Measurements from ENCODE around the gene HAGH.
A peak's percentile ranks its signal among the peaks of the same experiment; 100 is the strongest.

The HAGH gene

DNA sequence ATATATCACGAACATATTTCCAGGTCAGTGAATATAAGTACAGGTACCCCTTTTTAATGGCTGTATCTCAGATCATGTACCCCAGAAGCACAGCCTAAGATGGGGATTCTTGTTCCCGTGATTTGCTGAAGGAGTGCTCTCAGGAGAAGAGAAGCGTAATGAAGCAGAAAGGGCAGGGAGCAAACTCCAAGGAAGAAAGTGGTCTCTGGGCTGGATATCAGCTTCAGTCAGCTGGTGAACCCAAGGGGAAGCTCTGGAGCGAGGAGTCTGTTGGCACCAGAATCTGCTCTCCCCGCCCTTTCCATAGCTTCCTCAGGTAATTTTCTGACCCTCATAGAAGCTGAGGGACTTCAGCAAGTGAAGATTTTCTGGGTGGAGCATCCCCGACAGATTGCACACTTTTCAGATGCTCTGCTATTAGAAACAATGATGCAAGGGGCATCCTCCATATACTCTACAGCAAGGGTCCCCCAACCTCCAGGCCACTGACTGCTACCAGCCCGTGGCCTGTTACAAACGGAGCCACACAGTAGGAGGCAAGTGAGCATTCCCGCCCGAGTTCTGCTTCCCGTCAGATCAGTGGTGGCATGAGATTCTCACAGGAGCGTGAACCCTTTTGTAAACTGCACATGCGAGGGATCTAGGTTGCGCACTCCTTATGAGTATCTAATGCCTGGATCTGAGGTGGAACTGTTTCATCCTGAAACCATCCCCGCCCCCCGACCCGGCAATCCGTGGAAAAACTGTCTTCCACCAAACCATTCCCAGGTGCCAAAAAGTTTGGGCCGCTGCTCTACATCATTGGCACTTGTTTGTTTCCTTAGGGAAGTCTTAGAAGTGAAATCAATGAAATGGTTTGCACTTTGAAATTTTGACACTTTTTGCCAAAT lies 4.8 kb upstream of the HAGH start:
- no peak for DNase-seq

DNA sequence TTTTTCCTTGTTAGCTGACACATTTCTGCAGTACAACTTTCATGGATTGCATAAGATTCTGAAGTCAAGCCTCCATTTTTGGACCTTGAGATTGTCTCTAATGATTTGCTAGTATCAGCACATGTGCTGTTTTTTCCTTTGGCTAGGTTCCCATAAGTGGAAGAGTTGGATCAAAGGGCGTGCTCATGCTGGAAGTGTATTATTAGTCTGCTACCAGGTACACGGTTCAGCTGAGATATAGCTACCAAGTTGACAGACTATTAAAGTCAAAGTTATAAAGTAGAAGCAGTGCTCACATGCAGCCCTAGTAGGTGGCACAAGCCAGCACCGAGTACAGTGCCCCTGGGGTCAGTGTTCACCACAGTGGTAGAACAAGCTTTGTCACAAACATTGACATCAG lies 3.6 kb upstream of the HAGH start:
- no peak for DNase-seq

DNA sequence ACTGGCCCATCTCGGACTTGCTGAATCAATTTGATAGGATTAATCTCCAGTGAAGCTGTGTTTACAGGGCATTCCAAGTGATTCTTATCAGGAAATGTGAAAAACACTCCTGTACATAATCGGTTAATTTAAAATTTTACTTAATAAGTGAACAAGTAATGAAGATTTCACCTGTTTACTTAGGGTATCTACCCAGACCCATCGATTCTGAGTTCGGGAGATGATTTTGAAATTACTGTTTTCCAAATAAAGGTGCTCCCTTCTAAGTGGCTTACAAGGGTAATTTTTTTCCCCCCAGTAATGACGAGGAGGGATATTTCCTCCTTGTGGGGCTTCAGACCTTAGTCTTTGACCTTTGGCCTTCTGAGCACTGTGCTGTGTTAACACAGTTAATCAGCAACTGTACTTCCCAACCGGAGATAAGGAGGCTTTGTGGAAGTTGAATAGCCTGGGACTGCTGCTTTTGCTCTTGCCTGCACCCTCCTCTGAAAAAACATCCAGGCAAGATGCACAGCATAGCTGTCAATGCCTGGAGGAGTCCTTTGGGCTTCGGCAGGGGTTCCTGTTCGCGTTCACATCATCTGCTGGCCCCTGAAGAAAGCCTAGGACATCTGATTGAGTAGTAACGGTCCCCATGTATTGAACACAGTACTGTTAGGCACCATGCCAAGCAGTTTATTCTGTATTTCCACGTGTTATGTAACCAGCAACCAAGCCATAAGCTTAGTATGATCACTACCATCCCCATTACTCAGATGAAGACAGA lies 2.2 kb upstream of the HAGH start:
- no peak for DNase-seq

DNA sequence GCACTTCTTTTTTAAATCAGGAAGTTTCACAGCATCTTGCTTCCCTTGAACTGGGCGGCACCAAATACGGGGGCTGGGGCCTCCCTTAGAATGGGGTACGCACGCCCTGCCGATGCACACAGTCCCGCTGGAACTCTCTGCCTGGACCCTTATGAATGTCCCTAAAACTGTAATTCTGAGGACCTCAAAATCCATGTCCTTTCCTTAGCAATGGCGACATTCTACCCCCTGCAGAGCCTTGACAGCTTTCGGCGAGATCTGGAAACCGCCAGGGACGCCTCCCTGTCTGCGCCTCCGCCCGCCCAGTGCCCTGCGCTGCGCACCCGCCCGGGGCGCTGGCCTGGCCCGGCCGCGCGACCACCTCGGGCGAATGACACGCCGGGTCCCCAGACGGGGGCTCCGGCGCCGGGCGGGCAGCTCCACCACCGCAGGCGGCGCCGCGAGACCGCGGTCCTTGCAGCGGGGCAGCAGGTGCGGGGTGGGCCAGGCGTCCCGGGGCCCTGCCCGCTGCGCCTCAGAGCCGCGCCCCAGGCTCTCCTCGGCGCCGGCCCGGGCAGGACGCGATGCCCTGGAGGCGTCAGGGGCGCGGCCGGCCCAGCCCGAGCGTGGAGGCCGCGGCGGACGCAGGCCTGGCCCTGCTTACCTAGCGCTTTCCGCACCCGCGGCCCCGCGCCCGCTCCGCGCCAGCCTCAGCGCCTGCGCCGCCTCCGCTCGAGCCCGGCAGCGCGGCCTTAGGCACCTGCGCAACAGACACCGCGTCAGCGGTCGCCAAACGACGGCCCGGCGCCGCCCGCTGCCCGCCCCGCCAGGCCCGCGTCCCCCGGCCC lies 548 bp downstream of the HAGH start:
- DNase-seq: peak; percentile 35

DNA sequence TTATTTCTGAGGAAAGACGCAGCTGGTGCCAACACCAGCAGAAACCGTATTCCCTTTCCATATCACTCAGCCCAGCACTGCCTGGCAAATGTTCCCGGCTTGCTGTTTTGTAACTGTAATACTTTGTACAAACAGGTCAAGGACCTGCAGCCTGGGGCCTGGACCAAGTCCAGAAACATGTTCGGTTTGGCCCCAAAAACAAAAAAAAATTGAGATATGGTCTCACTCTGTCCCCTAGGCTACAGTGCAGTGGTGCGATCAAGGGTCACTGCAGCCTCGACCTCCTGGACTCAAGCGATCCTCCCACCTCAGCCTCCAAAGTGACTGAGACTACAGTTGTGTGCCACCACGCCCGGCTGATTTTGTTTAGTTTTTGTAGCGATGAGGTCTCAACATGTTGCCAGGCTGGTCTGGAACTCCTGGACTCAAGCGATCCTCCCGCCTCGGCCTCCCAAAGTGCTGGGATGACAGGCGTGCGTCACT lies 1.2 kb downstream of the HAGH start:
- DNase-seq: no peak

DNA sequence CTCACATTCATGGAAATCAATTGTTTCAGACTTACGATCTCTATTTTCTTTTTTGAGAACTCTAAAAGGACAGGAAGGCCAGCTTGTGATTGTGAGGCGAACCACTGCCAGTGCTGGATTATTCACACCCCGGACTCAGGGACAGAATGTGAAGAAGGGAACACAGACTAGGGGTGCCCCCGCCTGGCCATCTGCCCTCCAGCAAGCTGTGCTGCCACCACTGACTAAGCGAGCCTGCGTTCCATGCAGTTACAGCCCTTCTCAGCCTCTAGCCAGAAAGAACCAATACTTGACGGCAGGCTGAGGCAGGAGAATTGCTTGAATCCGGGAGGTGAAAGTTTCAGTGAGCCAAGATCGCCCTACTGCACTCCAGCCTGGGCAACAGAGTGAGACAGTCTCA lies 2.8 kb downstream of the HAGH start:
- peak; percentile 2 for DNase-seq

DNA sequence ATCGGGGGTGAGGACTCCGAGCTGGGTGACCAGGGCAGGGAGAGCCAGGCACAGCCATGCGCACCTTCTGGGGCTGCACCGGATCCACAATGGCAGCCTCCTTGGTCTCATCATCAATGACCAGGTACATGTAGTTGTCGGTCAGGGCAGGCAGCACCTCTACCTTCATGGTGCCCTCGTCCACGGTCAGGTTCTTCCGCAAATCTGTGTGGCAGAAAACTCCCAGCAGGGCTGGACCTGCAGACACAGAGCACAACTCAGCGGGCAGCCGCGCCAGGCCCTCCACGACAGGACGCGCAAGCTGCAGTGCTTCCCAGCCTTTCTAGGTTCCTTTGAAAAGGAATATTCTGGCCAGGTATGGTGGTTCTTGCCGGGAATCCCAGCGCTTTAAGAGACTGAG lies 3.8 kb downstream of the HAGH start:
- no peak for DNase-seq

DNA sequence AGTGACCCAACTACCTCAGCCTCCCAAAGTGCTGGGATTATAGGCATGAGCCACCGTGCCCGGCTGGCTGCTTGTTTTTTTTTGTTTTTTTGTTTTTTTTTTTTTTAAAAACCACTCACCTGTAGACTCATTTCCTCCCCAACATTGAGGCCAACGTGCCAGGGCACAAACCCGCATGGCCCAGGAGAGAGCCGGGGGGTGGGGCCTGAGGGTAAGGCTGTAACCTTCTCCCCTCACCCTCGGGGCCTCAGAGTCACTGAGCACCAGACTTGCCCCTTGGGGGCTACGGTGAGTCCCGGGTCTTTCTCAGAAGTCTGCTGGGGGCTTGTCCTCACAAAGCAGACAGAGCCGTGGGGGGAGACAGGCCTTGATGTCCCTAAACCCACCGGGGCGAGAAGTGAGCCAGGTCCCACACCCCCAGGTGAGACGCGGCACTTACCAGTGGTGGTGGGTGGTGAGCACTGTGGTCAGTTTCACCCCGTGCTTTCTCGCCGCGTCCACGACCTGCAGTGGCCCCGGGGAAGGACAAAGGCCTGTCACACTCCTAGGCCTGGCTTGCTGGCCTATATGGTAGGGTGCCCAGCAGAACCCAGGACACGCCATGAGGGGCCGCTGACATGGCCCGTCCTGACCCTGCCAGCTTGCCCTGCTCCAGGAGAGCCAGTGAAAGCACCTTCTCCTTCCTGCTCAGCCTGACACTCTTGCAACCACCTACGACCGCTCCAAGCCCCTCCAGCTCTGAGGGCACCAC lies 4.6 kb downstream of the HAGH start:
- no peak for DNase-seq

DNA sequence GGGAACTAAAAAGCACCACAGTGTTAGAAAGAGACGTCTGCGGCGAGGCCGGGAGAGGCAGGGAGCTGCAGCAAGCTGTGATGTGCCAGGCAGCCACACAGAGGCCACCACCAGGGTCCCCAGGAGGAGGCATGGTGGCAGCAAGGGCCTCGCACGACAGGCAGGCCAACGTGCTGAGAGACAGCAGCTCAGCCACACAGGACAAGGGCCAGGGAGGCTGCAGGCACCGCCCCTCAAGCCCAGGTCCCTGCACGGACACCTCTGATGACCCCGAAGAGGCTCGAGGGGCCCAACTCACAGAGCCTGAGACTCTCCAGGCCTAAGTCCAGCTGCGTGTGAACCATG lies 5.7 kb downstream of the HAGH start:
- DNase-seq: no peak

DNA sequence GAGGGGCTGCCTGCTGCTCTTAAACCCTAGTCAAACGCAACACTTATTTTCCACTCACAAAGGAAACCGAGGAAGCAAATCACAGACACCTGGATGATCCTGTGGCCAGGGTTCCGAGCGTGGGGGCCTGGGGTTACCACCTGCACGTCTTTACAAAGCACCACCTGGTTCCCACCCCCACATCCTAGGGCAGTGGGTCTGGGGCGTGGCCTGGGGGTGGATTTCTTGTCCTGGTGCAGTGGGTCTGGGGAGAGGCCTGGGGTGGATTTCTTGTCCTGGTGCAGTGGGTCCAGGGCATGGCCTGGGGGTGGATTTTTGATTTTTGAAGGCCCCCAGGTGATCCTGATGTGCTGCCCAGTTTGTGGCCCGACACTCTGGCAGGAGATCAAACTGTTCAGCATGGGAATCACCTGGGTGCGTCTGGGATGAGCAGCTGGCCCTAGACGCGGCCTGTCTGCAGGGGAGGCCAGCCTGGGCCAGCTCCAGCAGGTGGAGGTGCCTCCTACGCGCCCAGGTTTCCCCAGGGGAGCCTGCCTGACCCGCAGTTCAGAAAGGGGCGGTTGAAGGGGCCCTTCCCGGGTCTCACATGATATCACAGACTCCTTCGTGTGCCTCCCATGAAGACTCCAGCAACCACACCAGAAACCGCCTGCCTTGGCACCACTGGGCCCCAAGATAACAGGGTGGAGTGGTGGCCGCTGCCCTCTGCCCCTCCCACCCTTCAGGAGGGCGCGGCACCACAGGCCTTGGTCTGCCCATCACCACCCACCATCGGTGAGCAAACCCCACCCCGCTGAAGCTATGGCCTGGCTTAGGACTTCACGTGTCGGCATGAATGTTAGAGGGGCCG lies 6.3 kb downstream of the HAGH start:
- DNase-seq: no peak

DNA sequence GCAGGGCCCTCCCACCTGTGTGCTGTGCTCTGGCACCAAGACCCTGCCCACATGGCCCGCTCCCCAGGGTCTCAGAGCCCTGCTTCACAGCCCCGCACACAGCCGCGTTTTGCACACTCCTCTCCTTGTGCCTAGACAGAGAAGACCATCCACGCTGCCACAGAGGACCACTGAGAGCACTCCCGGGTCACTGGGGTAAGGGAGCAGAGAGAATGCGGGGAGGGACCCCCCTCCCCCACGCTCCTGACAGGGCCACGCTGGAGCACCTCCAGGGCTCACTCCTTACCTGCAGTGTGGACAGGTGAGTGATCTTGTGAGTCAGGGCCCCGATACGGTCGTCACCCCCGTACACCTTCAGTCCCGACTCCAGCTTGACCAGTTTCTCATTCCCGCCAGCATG lies 7.0 kb downstream of the HAGH start:
- no peak for DNase-seq

DNA sequence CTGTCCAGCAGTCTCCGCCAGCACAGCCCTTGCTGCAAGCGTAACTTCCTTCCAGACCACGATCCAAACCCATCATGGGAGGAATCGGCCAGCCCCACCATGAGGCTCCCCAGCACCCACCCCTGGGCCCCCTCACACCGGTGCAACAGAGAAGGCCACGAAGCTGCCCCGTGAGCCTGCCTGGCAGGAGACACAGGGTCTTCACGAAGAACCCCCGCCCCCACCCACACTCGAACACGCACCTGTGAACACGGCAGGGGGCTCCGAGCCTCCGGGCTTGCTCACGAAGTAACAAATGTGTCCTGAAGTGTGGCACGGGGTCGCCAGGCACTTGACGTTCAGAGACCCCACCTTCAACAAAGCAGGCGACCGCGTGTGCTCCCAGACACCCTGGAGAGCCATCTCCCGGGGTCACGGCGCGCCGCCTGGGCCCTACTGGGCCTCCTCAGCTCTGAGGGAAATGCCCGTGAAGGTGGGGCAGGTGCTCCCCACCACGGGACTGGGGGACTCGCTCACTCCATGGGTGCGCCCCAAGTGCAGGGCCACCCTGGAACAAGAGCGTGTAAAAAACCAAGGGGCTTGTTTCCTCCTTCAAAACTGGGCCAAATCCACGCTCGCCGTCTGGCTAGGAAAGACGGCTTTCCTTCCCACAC lies 7.6 kb downstream of the HAGH start:
- no peak for DNase-seq

DNA sequence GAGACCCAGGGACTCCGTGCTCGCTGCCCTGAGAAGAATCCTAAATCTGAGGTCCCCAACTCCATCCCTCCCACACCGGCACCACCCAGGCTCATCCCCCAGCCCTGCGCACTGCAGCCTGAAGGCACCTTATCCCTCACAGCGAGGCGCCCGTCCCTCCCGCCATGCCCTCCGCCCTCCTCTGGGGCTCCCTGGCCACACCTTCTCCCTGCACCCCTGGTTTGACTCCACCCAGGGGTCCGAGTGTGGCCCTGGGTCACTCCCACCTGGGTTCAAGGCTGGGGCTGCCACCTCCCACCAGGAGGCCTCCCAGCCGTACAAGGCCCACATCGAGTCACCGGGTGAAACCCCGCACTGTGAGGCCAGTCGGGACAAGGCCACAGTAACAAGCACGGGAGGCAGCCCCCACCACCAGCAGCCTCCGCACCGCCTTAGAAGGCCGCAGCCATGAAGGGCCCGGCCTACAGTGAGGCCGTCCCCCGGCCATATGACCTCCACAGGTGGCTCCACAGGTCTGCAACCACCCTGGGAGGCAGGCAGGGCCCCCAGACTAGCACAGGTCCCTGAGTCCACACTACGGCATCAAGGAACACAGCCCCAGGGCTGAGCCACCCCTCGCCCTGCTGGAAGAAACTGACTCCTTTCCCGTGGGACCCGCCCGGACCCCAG lies 8.3 kb downstream of the HAGH start:
- DNase-seq: no peak

DNA sequence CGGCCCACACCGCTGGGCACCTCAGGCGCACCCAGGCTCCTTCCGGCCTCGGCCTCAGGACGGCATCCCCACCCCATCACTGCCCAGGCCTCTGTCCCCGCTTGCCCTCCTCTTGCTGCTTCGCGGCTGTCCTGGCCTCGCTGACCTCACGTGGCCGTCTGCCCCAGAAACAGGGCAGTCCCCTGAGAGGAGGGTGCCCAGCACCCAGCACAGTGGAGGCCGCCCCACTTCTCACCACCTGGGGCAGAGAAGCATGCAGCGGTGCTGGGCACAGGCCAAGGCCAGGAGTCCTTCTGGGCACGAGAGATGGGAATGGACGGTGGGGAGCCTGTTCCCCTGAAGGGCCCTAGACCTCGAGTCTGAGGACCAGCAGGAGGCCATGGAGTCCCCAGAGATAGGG lies 8.9 kb downstream of the HAGH start:
- no peak for DNase-seq

DNA sequence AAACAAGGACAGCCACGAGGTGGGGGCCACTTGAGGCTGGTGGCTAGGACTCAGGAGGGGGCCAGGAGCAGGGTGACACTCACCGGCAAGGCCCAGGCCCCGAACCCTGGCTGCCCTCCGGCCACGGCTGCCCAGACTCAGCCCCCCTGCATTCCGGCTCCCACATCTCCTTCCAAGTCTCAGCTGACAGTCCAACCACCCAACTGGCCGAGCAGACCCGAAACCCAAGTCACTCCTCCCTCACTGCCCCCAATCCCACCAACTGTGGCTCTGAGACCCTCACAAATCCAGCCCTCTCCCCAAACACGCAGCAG lies 9.4 kb downstream of the HAGH start:
- no peak for DNase-seq

DNA sequence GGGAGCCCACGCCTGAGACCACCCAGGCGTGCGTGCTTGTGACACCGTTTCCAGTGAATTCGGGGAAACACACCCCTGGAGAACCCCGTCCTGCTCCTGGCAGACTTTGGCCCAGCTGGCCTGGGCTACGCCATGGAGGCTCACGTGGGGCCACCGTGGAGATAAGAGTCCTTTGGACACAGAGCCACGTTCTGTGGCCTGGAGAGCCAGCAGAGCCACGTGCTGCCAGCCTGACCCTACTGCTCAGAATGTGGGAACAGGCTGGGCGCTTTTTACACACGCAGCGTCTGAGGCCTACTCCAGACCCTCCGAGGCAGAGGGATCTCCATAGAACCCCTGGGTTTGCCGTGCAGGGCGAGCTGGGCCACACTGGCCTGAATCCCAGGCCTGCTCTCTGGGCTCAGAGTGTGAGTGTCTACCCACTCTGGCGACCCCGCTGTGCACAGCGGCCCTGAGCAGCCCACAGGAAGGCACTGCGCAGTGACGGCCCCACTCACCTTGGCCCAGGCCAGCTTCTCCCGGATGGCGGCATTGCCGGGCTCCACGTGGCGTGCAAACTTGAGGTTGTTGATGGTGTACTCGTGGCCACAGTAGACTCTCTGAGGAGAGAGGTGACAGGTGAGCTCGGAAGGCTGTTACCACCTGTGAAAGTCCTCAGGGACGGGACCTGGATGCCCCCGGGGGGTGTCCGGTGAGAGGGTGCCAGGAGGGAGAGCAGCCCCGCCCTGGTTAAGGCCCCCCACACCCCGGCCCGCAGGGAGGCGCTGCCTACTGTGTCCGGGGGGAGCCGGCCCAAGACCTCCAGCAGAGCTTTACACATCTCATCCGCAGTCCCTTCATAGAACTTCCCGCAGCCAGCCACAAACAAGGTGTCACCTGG lies 10.0 kb downstream of the HAGH start:
- no peak for DNase-seq

DNA sequence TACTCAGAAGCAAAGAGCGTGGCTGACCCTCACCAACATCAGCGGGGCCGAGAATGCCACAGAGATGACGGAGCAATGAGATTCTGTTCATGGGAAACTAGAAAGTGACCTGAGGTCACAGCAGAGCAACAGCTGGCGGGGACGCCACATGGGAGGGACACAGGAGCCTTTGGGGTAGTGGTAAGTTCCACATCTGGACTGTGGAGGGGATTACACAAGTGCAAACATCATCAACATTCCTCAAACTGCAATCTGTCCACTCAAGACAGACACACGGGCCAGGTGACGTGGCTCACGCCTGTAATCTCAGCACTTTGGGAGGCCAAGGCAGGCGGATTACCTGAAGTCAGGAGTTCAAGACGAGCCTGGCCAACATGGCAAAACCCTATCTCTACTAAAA lies 11.2 kb downstream of the HAGH start:
- DNase-seq: no peak

DNA sequence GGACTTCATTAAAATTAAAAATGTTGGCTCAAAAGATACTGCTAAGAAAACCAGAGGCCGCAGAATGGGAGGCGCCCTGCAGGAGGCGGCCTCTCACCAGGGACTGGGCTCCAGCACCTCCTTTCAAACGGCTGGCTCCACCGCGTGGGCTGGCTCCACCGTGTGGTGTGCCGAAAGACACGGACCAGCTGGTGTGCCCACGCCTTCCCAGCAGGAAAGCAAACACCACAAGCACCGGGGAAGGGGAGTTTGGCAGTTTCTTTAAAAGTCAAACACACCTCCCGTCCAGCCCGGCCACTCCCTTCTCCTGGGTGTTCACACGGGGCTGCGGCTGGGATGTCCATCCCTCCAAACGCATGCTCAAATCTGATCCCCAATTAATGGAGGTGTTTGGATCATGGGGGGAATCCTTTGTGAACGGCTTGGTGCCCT lies 13.9 kb downstream of the HAGH start:
- peak; percentile 44 for DNase-seq

DNA sequence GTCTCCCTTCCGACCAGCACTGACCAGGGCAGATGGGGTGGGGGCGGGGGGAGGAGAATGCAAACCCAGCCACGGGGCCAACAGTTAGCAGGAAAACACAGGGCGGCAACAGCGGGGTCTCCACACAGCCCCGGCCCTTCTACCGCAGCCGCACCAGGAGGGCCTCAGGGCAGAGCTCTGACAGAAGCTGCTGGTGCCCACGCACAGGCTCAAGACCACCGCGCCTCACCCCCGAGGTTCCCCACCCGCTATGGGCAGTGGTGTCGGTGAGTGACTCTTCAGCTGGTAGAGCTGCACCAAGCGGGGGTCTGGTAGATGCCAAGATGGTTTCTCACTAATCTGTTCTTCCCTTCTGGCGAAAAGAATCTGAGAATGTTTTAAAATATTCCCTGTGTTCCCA lies 16.1 kb downstream of the HAGH start:
- DNase-seq: no peak

DNA sequence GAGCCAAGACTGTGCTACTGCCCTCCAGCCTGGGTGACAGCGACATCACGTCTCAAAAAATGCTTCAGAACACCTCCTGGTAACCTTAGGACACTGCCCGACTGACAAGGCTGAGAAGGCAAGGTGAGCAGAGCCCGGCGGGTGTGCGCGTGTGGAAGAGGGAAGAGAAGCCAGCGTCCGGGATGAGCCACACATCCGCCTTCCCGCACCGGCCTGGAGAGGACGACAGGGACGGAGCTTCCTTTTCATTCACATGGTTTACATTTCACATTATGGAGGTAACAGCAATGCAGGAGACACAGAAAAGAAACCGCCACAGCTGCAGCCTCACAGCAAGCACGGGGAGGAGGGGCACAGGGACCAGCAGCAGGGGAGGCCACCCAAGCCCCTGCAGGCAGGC lies 16.5 kb downstream of the HAGH start:
- DNase-seq: no peak

Data from CD4-positive, alpha-beta T cell treated with Interleukin-12 subunit alpha and Interleukin-12 subunit beta, for 1 hour (primary cell).